Neutrophil (primary cell): ENCODE data around the gene LIMS2.

Experiments used
- H3K27ac ChIP-seq: fragments of 200-600 bp; sonication (generic); 2 replicates; pipeline ENCODE4 v1.5.1; 2016; ENCODE audit warnings: mild to moderate bottlenecking, moderate library complexity
- H3K27me3 ChIP-seq: fragments of 200-600 bp; sonication (generic); 2 replicates; pipeline ENCODE4 v1.6.0; 2016; ENCODE audit warnings: mild to moderate bottlenecking
- H3K36me3 ChIP-seq: fragments of 200-600 bp; sonication (generic); 2 replicates; pipeline ENCODE4 v1.5.1; 2017
- H3K4me1 ChIP-seq, 2 experiments: fragments of 200-600 bp in 1 of 2; sonication (generic) in 1 of 2; 1 replicate in 1 of 2; 2 replicates in 1 of 2; pipeline versions ENCODE4 v1.5.1 to v1.6.1; 2013 to 2016; ENCODE audit warnings: low read depth in 1 of 2, low read length in 1 of 2, mild to moderate bottlenecking in 1 of 2, moderate library complexity in 1 of 2; ENCODE audit not compliant: control insufficient read depth in 1 of 2, insufficient read depth in 1 of 2
- H3K4me3 ChIP-seq, 2 experiments: fragments of 200-600 bp in 1 of 2; sonication (generic) in 1 of 2; 1 replicate in 1 of 2; 2 replicates in 1 of 2; pipeline ENCODE4 v1.5.1; 2013 to 2016; ENCODE audit warnings: low read depth in 1 of 2, low read length in 1 of 2, mild to moderate bottlenecking in 1 of 2, moderate library complexity in 1 of 2
- H3K9me3 ChIP-seq: fragments of 200-600 bp; sonication (generic); 2 replicates; pipeline ENCODE4 v1.5.1; 2016
- TF ChIP-seq, protein P1 (sequence below): fragments of 200-600 bp; sonication (generic); IDR thresholded peaks from 2 replicates; pipeline ENCODE4 v1.5.1; 2016; ENCODE audit warnings: antibody characterized with exemption

The LIMS2 gene

DNA sequence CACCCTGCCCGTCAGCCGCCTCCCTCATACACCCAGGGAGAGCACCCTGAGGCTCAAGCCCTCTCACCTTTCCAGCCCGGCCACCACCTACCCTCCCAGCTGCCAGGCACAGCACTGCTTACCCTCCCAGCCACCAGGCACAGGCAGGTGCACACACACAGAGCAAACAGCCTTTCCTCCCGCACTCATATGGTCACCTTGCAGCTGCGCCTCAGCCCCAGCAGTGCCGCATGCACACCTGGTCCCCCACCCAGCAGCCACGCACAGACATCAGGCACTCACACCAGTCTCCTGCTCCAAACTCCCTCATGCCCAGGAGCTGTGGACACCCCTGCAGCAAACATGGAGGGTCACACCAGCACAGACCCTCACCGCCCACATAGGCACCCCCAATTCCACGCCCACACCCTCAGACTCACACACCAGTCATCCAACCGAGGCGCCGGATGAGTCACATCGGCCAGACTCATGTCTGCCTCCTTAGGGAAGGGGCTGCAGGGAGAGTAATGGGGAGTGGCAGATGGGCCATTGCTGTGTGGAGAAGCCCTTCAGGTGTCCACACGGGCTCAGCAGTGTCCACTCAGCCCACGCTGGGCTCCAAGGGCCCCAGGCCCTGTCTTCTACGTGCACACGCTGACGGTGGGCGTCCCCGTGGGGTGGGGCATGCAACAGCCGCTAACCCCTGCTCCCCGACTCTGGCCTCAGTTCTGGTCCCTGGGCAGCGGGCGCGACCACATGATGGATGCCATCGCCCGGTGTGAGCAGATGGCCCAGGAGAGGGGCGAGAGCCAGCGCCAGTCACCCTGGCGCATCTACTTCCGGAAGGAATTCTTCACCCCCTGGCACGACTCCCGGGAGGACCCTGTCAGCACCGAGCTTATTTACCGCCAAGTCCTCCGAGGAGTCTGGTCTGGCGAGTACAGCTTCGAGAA is 51.7 kb downstream of the LIMS2 start:
- Histone ChIP-seq H3K27me3 (no peaks in the 10 kb centered on the region), H3K9me3 (no peaks in the 10 kb centered on the region), H3K36me3 (peaks cover 17% of the 10 kb centered on the region), H3K4me3 (no peak overlapping the region), H3K4me1 (no peaks in the 10 kb centered on the region), H3K27ac (no peak overlapping the region)
- TF ChIP-seq, protein P1, sequence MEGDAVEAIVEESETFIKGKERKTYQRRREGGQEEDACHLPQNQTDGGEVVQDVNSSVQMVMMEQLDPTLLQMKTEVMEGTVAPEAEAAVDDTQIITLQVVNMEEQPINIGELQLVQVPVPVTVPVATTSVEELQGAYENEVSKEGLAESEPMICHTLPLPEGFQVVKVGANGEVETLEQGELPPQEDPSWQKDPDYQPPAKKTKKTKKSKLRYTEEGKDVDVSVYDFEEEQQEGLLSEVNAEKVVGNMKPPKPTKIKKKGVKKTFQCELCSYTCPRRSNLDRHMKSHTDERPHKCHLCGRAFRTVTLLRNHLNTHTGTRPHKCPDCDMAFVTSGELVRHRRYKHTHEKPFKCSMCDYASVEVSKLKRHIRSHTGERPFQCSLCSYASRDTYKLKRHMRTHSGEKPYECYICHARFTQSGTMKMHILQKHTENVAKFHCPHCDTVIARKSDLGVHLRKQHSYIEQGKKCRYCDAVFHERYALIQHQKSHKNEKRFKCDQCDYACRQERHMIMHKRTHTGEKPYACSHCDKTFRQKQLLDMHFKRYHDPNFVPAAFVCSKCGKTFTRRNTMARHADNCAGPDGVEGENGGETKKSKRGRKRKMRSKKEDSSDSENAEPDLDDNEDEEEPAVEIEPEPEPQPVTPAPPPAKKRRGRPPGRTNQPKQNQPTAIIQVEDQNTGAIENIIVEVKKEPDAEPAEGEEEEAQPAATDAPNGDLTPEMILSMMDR = no peak

DNA sequence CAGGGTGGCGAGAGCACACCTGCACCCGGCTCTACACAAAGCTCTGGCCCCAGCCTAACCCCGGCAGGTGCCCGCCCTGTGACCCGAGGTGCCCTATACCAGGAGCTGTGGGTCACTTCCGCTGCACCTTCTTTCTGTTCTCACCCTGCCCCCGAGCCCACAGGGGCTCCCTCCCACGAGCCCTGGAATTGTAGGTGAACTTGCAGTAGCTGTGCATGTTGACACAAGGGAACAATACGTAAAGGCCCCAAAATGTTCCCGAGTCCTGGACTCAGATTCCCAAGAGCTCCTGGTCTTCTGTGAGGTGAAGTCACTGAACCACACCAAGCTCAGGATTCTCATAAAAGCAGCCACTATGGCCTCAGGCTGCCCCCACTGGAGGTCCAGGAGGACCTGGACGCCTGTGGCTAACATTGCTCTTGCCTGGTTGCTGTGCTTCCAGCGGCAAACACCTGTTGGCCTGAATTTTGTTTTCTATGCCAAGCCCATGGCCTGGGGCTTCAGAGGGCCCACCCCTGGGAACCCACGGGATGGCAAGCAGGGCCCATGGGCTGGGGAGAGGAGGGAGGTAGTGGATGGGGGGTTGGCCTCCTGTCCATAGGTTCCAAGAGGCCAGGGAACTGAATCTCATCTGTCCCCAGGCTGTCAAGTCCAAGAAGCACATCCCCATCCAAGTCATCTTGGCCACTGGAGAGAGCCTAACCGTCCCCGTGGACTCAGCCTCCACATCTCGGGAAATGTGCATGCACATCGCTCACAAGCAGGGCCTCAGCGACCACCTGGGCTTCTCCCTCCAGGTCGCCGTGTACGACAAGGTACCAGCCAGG is 52.6 kb downstream of the LIMS2 start:
- Histone ChIP-seq H3K36me3 (peaks cover 17% of the 10 kb centered on the region), H3K4me1 (no peaks in the 10 kb centered on the region), H3K27ac (no peak overlapping the region), H3K9me3 (no peaks in the 10 kb centered on the region), H3K27me3 (no peaks in the 10 kb centered on the region), H3K4me3 (no peak overlapping the region)
- TF ChIP-seq, protein P1 = no peak

DNA sequence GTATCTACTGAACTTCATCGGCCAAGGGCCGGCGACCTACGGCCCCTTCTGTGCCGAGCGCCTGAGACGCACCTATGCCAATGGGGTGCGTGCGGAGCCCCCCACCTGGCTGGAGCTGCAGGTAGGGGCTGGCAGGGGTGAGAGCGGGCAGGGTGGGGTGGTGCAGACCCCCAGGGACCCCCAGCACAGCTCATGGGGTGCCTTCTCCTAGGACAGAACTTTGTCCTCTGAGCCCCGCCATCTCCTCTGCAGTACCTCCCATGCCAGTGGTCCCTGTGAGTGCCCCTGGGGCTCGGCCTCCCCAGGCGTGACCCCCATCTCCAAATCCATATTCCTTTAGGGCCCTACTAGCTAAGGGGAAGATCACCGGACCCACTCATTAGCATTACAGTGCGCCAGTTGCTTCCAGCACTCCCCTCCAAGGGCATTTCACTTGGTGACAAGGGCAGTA is 53.3 kb downstream of the LIMS2 start:
- Histone ChIP-seq H3K27ac (no peak overlapping the region), H3K4me1 (no peaks in the 10 kb centered on the region), H3K36me3 (peaks cover 17% of the 10 kb centered on the region), H3K4me3 (no peak overlapping the region), H3K27me3 (no peaks in the 10 kb centered on the region), H3K9me3 (no peaks in the 10 kb centered on the region)
- TF ChIP-seq, protein P1 = no peak

DNA sequence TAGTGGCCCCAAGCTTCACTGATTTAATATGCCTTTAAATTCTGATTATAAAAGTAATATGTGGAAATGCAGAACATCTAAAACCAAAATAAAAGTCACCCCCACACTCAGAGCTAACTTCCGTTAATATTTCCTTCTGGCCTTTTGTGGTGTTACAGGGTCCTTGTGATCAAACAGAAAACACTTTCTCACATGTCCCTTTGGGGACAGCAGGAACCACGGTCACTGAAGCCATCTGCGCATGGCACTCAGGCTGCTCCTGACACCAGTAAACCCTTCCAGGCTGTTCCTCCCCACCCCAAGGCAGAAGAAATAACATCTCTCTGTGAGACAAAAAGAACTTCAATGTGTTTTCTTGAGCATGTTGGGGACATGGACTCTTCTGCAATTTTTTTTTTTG is 54.5 kb downstream of the LIMS2 start:
- Histone ChIP-seq H3K4me1 (no peaks in the 10 kb centered on the region), H3K9me3 (no peaks in the 10 kb centered on the region), H3K27me3 (no peaks in the 10 kb centered on the region), H3K36me3 (peaks cover 17% of the 10 kb centered on the region), H3K4me3 (no peak overlapping the region), H3K27ac (no peak overlapping the region)
- TF ChIP-seq, protein P1 = no peak

DNA sequence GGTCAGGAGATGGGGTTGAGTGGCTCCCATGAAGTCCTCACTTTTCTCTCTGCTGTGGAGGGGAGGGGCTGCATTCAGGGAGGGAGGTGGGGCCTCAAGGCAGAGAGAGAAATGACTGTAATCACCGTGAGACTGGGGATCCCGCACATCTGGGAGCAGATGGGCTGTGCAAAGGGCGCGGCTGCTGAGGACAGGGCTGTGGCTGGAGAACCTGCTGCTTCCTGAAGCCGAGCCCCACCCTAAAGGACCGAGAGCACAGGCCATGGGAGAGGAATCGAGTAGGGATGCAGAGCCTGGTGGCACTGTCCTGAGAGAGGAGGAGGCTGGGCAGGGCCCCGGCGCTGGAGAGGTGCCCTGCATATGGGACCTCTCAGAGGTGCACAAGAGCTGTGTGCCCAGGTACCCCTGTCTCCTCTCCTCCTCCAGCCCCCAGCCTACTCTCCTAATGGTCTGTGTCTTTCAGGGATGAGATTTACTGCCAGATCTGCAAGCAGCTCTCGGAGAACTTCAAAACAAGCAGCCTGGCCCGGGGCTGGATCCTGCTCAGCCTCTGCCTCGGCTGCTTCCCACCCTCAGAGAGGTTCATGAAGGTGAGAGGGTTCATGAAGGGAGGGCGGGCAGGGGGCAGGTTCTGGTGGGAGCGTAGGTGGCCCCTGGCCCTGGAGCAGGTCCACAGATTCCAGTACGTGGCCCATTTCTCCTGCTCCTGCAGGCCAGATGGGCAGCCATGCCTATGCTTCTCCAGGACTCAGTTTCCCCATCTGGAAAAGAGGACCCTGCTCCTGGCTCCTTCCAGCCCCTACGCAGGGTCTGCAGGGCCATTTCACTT is 55.2 kb downstream of the LIMS2 start:
- Histone ChIP-seq H3K36me3 (peaks cover 17% of the 10 kb centered on the region), H3K27ac (no peak overlapping the region), H3K27me3 (no peaks in the 10 kb centered on the region), H3K9me3 (no peaks in the 10 kb centered on the region), H3K4me3 (no peak overlapping the region), H3K4me1 (no peaks in the 10 kb centered on the region)
- TF ChIP-seq, protein P1 = no peak
